Activated T-cell treated with anti-CD3 and anti-CD28 coated beads for 1 hour (primary cell): Measurements from ENCODE around the gene APOL4.
"Not testable (repeated sequence)": the region's sequence is repeated elsewhere in the genome, so short reads cannot be mapped to it uniquely, and the experiment has no call there.

ENCODE experiments used
- DNase-seq: peaks from one replicate; pipeline ENCODE4 v3.0.0-alpha.2; 2020; ENCODE audit warnings: low read depth

Gene APOL4

GRCh38 chr22:36206255-36206654 is 4.6 kb upstream of the APOL4 start:
- DNase-seq = no peak

- not testable (repeated sequence) for DNase-seq
Observed at GRCh38 chr22:36205573-36205972, 4.0 kb upstream of the APOL4 start.

- DNase-seq = no peak
Observed at GRCh38 chr22:36204632-36205015, 3.0 kb upstream of the APOL4 start.

- no peak for DNase-seq
Observed at GRCh38 chr22:36204001-36204631, 2.5 kb upstream of the APOL4 start.

GRCh38 chr22:36203441-36203840 is 1.8 kb upstream of the APOL4 start:
- DNase-seq = not testable (repeated sequence)

- not testable (repeated sequence) for DNase-seq
Observed at GRCh38 chr22:36202906-36203305, 1.3 kb upstream of the APOL4 start.

GRCh38 chr22:36201025-36201424 is 584 bp downstream of the APOL4 start:
- DNase-seq = not testable (repeated sequence)

- DNase-seq = no peak
Observed at GRCh38 chr22:36199001-36199551, 2.5 kb downstream of the APOL4 start.

- DNase-seq = no peak
Observed at GRCh38 chr22:36198536-36198935, 3.1 kb downstream of the APOL4 start.

GRCh38 chr22:36197514-36198146 is 4.0 kb downstream of the APOL4 start:
- no peak for DNase-seq

GRCh38 chr22:36197065-36197440 is 4.6 kb downstream of the APOL4 start:
- DNase-seq = no peak

GRCh38 chr22:36196254-36197064 is 5.2 kb downstream of the APOL4 start:
- DNase-seq = no peak

GRCh38 chr22:36194971-36195370 is 6.6 kb downstream of the APOL4 start:
- peak; percentile 9 for DNase-seq

GRCh38 chr22:36194385-36194784 is 7.2 kb downstream of the APOL4 start:
- no peak for DNase-seq

- DNase-seq = no peak
Observed at GRCh38 chr22:36193577-36193976, 8.0 kb downstream of the APOL4 start.

- DNase-seq = no peak
Observed at GRCh38 chr22:36193171-36193570, 8.4 kb downstream of the APOL4 start.

- no peak for DNase-seq
Observed at GRCh38 chr22:36192542-36192941, 9.1 kb downstream of the APOL4 start.

GRCh38 chr22:36191106-36191836 is 10.3 kb downstream of the APOL4 start:
- DNase-seq = no peak

- DNase-seq = not testable (repeated sequence)
Observed at GRCh38 chr22:36187862-36188261, 13.7 kb downstream of the APOL4 start.

GRCh38 chr22:36185828-36186624 is 15.6 kb downstream of the APOL4 start:
- no peak for DNase-seq

GRCh38 chr22:36184433-36185025 is 17.1 kb downstream of the APOL4 start:
- no peak for DNase-seq
